Endothelial cell of hepatic sinusoid (primary cell): ENCODE data around the gene TBC1D14.

Experiments used
- in situ Hi-C: cut with HindIII; loops from 2 replicates; pipeline ENCODE4 v1.10.0; 2017; ENCODE audit warnings: low sequenced_read_pairs

TBC1D14 gene

GRCh38 chr4:6944301-6945051, 34.9 kb downstream of the TBC1D14 start:
- in situ Hi-C loops: no loop called here

GRCh38 chr4:6945052-6945409, 35.4 kb downstream of the TBC1D14 start:
- in situ Hi-C loops: no loop called here

- in situ Hi-C loops: no loop called here
Measured at GRCh38 chr4:6946497-6946896, 36.9 kb downstream of the TBC1D14 start.

GRCh38 chr4:6948134-6948460, 38.5 kb downstream of the TBC1D14 start:
- in situ Hi-C loops: no loop called here

DNA sequence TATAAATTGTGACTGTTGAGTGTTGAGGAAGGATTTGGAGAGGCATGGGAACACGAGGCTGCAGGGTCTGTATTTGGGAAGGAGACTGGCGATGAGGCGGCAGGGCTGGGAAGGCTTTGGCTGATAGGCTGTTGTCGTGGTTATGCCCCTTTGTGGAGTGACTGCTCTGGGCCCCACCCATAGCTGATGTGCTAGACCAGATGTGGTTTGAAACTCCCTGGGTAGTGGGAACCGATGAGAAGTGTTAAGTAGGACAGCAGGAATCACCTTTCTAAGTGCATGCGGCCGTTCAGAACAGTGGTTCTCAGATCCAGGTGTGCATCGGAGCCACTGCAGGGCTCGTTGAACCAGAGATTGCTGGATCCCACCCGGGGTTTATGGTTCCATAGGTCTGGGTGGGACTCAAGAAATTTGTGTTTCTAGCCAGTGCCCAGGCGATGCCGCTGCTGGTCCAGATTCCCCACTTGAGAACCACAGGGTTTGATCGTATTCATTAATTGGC, 42.3 kb downstream of the TBC1D14 start:
- in situ Hi-C loops: no loop called here

GRCh38 chr4:6953751-6954380, 44.2 kb downstream of the TBC1D14 start:
- in situ Hi-C loops: no loop called here

GRCh38 chr4:6955261-6955911, 45.8 kb downstream of the TBC1D14 start:
- in situ Hi-C loops: no loop called here

GRCh38 chr4:6956087-6956433, 46.4 kb downstream of the TBC1D14 start:
- in situ Hi-C loops: no loop called here

DNA sequence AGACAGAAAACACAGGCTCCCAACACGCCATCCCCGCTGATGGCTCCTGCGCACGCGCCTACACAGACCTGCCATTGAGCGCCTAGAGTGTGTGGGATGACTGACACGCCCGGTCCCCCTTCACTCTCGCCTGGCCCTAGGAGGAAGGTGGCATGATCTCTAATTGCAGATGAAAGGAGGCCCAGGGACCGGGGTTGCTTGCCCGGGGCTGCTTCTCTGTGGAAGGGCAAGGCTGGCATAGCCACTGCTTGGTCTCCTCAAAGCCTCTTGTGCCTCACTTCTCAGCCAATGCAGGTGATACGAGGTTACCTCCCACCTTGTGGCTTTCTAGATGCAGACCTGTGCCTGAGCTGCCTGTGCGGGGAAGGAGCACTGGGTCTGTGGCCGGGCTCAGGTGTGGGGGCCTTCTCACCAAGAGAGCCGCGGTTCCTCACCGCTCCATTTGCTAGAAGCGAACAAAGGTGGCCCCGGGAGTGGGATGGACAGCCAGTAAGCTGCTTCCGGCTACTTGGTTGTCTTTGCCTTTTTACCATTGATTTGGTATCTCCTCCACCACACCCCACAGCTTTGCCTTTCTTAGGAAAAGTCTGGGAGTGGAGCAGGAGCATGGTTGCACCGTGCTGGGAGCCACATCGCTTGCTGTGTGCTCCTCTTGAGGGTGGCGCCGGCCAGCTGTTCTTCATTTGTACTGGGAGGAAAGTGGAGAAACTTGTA, 47.0 kb downstream of the TBC1D14 start:
- in situ Hi-C loops: no loop called here

GRCh38 chr4:6957148-6957520, 47.5 kb downstream of the TBC1D14 start:
- in situ Hi-C loops: no loop called here

DNA sequence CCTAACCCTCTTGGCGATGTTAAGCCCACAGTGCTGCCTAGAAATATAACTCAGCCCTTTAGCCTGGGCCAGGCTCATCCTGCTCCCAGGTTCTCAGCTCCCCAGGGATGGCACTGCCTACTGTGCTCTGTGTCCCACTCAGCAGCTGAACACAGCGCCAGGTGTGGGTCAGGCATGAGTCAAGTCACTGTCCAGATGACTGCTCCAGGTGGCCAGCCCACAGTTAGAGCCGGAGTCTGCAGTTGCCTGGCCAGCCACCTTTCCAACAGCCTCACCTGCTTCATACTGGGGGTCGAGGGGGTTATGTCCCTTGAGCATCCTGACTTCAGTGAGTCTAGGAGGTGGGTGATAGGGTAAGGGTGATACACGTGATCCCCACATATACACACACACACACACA, 48.4 kb downstream of the TBC1D14 start:
- in situ Hi-C loops: no loop called here

DNA sequence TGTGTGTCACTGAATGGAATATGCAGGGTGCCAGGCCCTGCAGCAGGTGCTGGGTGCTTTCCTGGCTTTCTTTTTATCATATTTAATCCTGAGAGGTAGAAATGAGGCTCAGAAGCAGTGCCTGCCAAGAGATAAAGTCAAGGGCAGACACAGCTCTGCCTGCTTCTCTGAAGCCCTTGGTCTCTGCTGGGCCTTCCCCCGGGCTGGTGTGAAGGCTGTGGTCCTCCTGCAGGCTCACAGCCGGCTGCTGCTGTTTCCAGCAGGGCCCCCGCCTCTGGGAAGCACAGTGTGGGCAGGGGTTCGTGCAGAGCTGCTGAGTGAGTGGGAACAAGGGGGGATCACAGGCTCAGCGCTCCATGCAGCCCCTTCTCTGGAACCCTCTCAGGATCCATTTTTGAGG, 49.6 kb downstream of the TBC1D14 start:
- in situ Hi-C loops: no loop called here

DNA sequence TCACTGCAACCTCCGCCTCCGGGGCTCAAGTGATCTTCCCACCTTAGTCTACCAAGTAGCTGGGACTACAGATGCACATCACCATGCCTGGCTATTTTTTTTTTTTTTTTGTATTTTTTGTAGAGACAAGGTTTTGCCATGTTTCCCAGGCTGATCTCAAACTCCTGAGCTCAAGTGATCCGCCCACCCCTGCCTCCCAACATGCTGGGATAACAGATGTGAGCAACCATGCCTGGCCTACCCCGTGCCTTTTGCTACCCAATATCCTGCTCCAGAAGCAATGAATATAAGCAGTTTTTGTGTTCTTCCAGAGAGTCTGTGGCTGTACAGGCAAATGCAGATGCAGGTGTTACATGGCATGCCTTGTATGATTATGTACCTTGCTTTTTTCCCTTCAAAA, 50.5 kb downstream of the TBC1D14 start:
- in situ Hi-C loops: loop anchor here (10.0 kb wide), 1 partner anchor 55 kb away; the partner anchor contains the start of gene TBC1D14

- in situ Hi-C loops: loop anchor here (10.0 kb wide), 1 partner anchor 56 kb away; the partner anchor contains the start of gene TBC1D14
Measured at GRCh38 chr4:6960628-6961412, 51.2 kb downstream of the TBC1D14 start.

- in situ Hi-C loops: loop anchor here (10.0 kb wide), 1 partner anchor 57 kb away; the partner anchor contains the start of gene TBC1D14
Measured at GRCh38 chr4:6961496-6962210, 52.0 kb downstream of the TBC1D14 start.

GRCh38 chr4:6962211-6963041, 52.8 kb downstream of the TBC1D14 start:
- in situ Hi-C loops: loop anchor here (10.0 kb wide), 1 partner anchor 58 kb away; the partner anchor contains the start of gene TBC1D14

DNA sequence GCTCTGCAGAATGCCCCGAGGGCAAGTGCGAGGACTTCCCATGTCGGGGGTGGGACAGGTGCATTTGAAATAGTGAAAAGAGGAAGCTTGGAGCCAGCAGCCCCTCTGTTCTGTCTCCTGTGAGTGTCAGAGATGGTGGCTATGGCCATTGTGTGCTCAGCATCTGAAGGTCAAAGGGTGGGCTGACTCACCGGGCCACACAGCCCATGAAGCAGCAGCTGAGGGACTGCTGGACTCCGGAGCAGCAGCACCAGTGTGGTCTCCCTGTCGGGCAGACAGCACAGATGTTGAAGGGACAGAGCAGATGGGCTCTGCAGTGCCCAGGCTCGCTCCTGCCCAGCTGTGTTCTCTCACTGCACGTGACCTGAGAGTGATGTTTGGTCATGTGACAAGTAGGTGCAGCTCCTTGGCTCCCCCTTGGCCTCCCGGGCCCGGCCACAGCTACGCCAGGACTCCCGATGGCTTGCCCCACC, 53.5 kb downstream of the TBC1D14 start:
- in situ Hi-C loops: loop anchor here (10.0 kb wide), 1 partner anchor 58 kb away; the partner anchor contains the start of gene TBC1D14

DNA sequence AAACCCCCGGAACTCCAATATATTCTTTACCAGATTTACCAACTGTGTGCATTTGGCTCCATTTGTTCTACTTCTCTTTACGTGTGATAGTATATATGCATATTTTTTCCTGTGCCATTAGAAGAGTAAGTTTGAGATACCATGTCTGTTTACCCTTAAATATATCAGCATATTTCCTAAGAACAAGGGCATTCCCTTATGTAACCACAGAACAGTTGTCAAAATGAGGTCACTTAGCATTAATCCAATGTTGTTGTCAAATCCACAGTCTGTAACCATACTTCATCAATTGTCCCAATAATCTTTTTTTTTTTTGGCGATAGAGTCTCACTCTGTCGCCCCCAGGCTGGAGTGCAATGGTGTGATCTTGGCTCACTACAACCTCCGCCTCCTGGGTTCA, 55.2 kb downstream of the TBC1D14 start:
- in situ Hi-C loops: loop anchor here (10.0 kb wide), 1 partner anchor 60 kb away; the partner anchor contains the start of gene TBC1D14

GRCh38 chr4:6965329-6965728, 55.7 kb downstream of the TBC1D14 start:
- in situ Hi-C loops: loop anchor here (10.0 kb wide), 1 partner anchor 61 kb away; the partner anchor contains the start of gene TBC1D14
